ENCODE measurements around the gene BABAM2.

BABAM2 gene

DNA sequence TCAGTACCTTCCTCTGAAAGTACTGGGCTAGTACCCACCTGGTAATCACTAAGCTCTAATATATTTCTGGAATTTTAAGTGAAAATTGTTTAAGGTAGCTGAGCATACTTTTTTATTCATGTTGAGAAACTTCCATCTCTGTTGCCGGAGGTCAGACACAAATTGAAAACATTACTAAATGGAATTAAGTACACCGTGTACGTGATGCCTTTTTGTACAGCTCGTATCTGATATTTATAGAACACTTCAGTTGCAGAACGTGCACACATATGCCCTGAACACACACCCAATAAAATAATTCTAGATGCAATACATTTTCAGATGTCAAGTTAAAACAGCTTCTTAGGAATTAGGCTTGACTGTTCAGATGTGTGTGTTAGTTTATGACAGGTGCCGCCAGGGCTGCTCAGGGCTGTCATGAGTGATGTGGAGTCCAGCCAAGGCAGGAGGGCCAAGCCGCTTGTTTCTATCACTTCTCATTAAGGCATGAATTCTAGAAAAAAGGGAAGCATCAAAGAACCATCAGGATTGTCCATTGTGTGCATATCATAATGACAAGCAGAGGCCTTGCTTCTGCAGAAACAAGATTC lies 421.2 kb downstream of the BABAM2 start:
- H3K4me3 ChIP-seq (ENCODE audit: low read depth, low read length): no peak overlapping the region
- TF ChIP-seq CTCF (IDR thresholded peaks at IDR 0.05; ENCODE audit: low read depth, low read length, missing control alignments): no peak
- no peak for DNase-seq (ENCODE audit: low read depth)

DNA sequence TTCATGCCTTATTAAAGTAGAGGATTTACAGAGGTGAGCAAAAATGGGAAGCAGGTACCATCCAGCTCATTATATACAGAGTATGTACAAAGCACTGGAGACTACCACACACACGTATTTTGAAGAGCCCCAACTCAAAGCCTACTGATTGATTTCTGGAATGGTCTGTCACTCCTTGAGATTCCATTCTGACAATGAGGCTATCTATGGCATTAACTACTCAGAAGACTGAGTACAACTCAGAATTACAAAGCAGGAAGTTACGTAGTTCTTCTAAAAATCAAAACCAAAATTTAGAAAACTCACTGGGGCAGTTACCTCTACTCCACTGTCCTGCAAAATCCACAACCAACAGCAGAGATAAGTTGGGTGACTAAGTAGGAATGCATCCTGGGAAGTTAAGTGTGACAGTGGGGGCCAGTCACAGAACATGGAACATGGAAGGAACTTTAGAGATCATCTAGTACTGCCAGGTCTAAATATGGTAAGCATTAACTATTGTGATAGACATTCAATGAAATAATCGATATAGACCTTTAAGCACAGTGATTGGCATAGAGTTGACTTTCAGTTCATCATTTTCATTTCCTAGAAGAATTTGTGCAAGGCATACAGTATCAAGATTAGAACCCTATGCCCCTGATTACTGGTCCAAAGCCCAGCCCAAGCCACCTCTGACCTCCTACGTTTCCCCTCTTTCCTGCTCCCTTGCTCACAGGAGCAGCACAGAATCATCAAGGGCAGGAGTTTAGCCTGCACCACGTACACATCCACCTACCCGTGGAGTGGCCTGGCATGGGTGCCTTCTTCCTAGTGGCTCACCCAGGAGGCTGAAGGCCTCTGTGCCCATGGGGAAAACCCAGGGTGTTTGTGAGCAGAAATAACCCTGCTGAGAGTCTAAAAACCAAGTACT lies 422.0 kb downstream of the BABAM2 start:
- H3K4me3 ChIP-seq (ENCODE audit: low read depth, low read length): no peak overlapping the region
- DNase-seq (ENCODE audit: low read depth): no peak
- TF ChIP-seq CTCF (IDR thresholded peaks at IDR 0.05; ENCODE audit: low read depth, low read length, missing control alignments): no peak

GRCh38 chr2:28313220-28313784 lies 422.8 kb downstream of the BABAM2 start:
- H3K4me3 ChIP-seq (ENCODE audit: low read depth, low read length): no peak overlapping the region
- TF ChIP-seq CTCF (IDR thresholded peaks at IDR 0.05; ENCODE audit: low read depth, low read length, missing control alignments): no peak
- DNase-seq (ENCODE audit: low read depth): no peak

DNA sequence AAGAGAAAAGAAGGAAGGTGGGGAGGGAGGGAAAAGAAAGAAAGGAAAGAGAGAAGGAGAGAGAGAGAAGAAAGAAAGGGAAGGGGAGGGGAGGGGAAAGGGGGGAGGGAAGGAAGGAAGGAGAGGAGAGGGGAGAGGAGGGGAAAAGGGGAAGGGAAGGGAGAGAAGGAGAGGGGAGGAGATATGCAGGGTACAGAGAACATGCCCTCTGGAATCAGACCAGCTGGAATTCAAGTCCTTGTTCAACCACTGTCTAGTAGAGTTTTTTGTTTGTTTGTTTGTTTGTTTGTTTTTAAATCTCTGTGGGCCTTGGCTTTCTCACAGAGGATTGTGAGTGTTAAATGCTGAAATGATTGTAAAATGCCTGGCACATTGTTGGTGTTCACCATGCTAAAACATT lies 424.4 kb downstream of the BABAM2 start:
- no peak for TF ChIP-seq CTCF (IDR thresholded peaks at IDR 0.05; ENCODE audit: low read depth, low read length, missing control alignments)
- no peak for DNase-seq (ENCODE audit: low read depth)

DNA sequence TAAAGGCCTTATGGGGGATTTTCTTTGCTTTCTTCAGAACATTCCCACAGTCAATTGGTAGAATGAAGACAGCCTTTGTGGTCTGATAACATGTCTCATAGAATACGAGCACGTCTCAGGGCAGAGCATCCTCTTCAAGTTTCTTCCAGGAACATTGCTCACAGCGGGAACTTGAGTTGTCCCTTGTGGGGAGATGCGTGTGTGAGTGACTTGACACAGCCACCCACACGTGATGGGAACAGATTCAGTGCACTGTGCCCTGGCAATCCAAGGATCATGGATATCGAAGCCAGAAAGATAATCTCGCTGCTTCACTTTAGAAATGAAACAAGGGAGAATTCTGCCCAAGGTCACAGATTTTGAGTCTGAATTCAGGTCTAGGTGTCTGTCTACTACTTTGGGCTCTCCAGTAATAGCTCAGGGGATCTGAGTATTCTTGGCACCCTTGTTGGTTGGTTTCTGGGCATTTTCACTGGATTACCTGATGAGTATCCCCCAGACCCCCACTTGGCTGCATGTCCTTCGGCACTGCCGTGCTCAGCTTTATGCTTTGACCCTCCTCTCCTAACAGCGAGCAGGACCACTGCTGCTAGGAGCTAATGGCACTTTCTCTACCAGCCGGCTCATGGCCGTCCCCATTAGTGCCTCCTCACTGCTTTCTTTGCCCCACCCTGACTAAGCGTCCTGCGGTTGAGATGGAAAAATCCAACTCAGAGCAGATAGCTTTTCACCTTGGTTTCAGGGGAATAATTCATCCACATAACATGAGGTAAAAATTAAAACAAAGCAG lies 426.2 kb downstream of the BABAM2 start:
- DNase-seq (ENCODE audit: low read depth): no peak
- no peak for TF ChIP-seq CTCF (IDR thresholded peaks at IDR 0.05; ENCODE audit: low read depth, low read length, missing control alignments)
- no peak overlapping the region for H3K4me3 ChIP-seq (ENCODE audit: low read depth, low read length)

More for the DNA sequence above, 424.4 kb downstream of the BABAM2 start:
- H3K4me3 ChIP-seq (ENCODE audit: low read depth, low read length): no peak overlapping the region

DNA sequence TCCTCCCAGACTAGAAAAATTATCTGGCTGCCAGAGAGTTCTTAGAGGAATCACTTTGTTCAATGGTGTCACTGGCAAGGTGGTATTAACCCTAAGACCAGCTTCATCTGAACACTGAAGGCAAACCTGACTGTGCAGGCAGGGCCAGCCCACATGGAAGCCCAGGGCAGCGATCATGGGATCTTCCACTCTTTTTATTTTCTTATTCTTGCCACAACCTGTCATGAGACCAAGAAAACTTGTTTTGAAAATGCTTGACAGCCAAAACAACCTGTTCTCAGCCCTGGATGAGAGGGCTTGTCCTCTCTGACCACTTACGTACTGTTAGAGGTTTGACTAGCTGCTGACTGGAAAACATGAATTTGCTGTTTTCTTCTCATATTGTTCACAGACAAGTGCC lies 426.9 kb downstream of the BABAM2 start:
- no peak overlapping the region for H3K4me3 ChIP-seq (ENCODE audit: low read depth, low read length)
- no peak for DNase-seq (ENCODE audit: low read depth)
- no peak for TF ChIP-seq CTCF (IDR thresholded peaks at IDR 0.05; ENCODE audit: low read depth, low read length, missing control alignments)
